ENCODE measurements around the gene GIPC2. TPM values are rescaled to one million over a fixed set of nuclear protein-coding genes. Genes with fewer than 3 reads are reported as not detected.

The GIPC2 gene
- total RNA-seq, 4 donors from 2014 or later = 0.67 to 1.5 (median 1.3) TPM

DNA sequence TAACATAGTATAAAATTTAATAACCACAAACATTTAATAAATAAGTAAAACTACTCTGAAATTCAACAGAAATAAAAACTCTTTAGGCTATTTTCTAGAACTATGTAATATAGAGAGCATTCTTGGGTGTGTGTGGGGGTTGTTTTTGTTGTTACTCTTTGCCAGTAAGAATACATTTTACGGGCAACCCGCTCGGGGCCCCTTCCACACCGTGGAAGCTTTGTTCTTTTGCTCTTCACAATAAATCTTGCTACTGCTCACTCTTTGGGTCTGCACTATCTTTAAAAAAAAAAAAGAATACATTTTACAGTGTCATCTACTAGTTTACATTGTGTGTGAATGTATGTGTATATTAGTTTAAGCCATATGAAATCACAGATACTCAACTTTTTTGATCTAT lies 16.0 kb upstream of the GIPC2 start:
- TF ChIP-seq POLR2A (IDR thresholded peaks at IDR 0.05) (no peak), CTCF (IDR thresholded peaks at IDR 0.05 in 4 of 5, conservative IDR thresholded peaks at IDR 0.05 in 1 of 5) (no peak)
- no peak overlapping the region for H3K4me3 ChIP-seq
- H3K4me1 ChIP-seq = peaks cover 0 to 4% of the 10 kb centered on the region in 2 donors
- intact Hi-C loops (cut with DNase I; ENCODE audit: low total_unique reads) (no loop called here), in situ Hi-C loops (cut with MboI; ENCODE audit: low sequenced_read_pairs in 4 of 4) (no loop called here)
- DNase-seq (no peak), ATAC-seq (no peak)
- H3K9me3 ChIP-seq = no peaks in the 10 kb centered on the region
- no peak overlapping the region for H3K27ac ChIP-seq
- H3K36me3 ChIP-seq = no peaks in the 10 kb centered on the region
- no peaks in the 10 kb centered on the region for H3K27me3 ChIP-seq

DNA sequence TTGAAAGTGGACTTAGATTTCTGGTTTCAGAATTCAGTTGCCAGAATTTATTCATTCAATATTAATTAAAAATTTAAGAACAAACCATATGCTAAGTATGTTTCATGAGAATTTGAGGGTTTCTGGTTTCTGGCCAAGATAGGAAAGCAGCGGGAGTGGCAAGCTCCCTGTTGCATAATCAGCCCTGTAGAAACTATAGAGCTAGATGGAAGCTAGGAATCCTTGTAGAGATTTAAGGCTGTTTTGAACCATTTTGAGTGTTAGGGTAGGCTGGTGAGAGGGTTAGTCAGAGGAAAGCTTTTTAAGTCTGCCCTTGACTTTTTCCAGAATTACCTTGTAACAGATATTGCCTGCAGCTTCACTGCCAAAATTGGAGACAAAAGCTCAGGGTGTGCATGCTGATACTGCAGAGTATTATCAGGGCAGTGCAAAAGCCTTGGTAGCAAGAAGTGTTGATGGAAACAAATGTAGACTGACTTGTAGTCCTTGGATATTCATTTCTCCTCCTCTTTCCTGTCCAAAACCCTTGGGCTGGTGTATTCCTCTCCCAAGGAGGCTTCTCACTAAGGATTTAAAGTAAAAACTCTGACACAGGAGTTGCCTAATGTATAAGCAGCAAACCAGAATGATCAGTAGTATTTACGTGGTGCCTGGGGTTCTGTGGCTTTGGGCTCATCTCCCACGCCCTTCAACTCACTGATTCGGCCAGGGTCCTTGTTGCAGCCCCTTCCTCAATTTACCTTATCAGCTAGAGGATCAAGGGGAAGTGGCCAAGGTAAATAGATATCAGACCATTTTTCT lies 12.6 kb upstream of the GIPC2 start:
- DNase-seq = no peak
- ATAC-seq = no peak
- Histone ChIP-seq H3K9me3 (no peaks in the 10 kb centered on the region), H3K4me1 (peaks cover 1 to 4% of the 10 kb centered on the region in 2 donors), H3K36me3 (no peaks in the 10 kb centered on the region), H3K27me3 (no peaks in the 10 kb centered on the region), H3K27ac (no peak overlapping the region), H3K4me3 (no peak overlapping the region)
- in situ Hi-C loops (cut with MboI; ENCODE audit: low sequenced_read_pairs in 4 of 4) (no loop called here), intact Hi-C loops (cut with DNase I; ENCODE audit: low total_unique reads) (no loop called here)
- no peak for TF ChIP-seq CTCF (IDR thresholded peaks at IDR 0.05 in 4 of 5, conservative IDR thresholded peaks at IDR 0.05 in 1 of 5)
- no peak for TF ChIP-seq POLR2A (IDR thresholded peaks at IDR 0.05)

GRCh38 chr1:78033797-78034172 lies 12.0 kb upstream of the GIPC2 start:
- Histone ChIP-seq H3K27me3 (no peaks in the 10 kb centered on the region), H3K9me3 (no peaks in the 10 kb centered on the region), H3K27ac (no peak overlapping the region), H3K4me3 (no peak overlapping the region), H3K36me3 (no peaks in the 10 kb centered on the region), H3K4me1 (peaks cover 4 to 7% of the 10 kb centered on the region in 2 donors)
- DNase-seq = no peak
- no peak for TF ChIP-seq POLR2A (IDR thresholded peaks at IDR 0.05)
- no peak for TF ChIP-seq CTCF (IDR thresholded peaks at IDR 0.05 in 4 of 5, conservative IDR thresholded peaks at IDR 0.05 in 1 of 5)
- ATAC-seq = no peak
- in situ Hi-C loops (cut with MboI; ENCODE audit: low sequenced_read_pairs in 4 of 4) (no loop called here), intact Hi-C loops (cut with DNase I; ENCODE audit: low total_unique reads) (no loop called here)

- H3K36me3 ChIP-seq = no peaks in the 10 kb centered on the region
- H3K4me3 ChIP-seq = no peak overlapping the region
- no peak overlapping the region for H3K27ac ChIP-seq
- TF ChIP-seq CTCF (IDR thresholded peaks at IDR 0.05 in 4 of 5, conservative IDR thresholded peaks at IDR 0.05 in 1 of 5) (no peak), POLR2A (IDR thresholded peaks at IDR 0.05) (no peak)
- no peaks in the 10 kb centered on the region for H3K27me3 ChIP-seq
- DNase-seq = no peak
- no peaks in the 10 kb centered on the region for H3K9me3 ChIP-seq
- in situ Hi-C loops (cut with MboI; ENCODE audit: low sequenced_read_pairs in 4 of 4) (no loop called here), intact Hi-C loops (cut with DNase I; ENCODE audit: low total_unique reads) (no loop called here)
- no peak for ATAC-seq
- H3K4me1 ChIP-seq = peaks cover 4 to 7% of the 10 kb centered on the region in 2 donors
These were observed 10.6 kb upstream of the GIPC2 start for GRCh38 chr1:78035121-78035520.

Data from gastrocnemius medialis (tissue), 4 donors.